GM19099 (cell line): ENCODE measurements around the gene SUV39H2.

Experiments used
- POLR2A ChIP-seq: IDR thresholded peaks from 3 replicates; pipeline ENCODE4 v1.6.1; 2011; ENCODE audit warnings: low read depth; ENCODE audit not compliant: insufficient read length; ENCODE audit errors: extremely low read depth

Gene SUV39H2

DNA sequence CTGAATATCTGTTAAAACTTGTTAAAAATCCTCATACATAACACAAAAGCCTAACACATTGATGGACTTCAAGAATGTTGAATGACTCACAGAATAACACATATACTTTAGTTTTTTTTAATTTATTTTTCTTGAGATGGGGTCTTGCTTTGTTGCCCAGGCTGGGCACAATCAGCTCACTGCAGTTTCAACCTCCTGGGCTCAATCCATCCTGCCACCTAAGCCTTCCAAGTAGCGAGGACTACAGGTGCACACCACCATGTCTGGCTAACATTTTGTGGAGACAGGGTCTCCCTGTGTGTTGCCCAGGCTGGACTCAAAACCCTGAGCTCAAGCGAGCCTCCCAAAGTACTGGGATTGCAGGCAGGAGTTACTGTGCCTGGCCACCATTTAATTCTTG lies 28.1 kb downstream of the SUV39H2 start:
- TF ChIP-seq POLR2A = peak; percentile 20

GRCh38 chr10:14909101-14909500 lies 30.4 kb downstream of the SUV39H2 start:
- TF ChIP-seq POLR2A = no peak

GRCh38 chr10:14910953-14911352 lies 32.3 kb downstream of the SUV39H2 start:
- TF ChIP-seq POLR2A = no peak

GRCh38 chr10:14911801-14912200 lies 33.1 kb downstream of the SUV39H2 start:
- TF ChIP-seq POLR2A = no peak

DNA sequence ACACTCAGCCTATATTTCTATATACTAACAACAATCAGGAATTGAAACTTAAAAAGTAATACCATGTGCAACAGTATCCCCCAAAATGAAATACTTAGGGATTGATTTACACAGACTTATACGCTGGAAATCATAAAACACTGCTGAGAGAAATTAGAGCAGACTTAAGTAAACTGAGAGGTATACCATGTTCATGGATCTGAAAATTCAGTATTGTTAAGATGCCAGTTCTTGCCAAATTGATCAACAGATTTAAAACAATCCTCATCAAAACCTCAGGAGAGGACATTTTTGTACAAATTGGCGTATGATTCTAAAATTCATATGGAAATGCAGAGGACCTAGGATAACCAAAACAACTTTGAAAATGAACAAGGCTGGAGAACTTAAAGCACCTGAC lies 37.9 kb downstream of the SUV39H2 start:
- no peak for TF ChIP-seq POLR2A

DNA sequence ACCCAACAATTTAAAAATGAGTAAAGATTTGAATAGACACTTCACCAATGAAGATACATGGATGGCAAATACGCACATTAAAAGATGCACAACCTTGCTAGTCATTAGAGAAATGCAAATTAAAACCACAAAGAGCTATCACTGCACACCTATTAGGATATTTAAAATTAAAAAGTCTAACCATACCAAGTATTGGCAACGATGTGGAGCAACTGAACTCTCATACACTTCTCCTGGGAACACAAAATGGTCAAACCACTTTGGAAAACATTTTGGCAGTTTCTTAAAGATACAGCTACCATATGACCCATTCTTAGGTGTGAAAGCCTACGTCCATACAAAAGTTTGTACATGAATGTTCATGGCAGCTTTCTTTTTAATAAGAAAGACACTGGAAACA lies 39.2 kb downstream of the SUV39H2 start:
- TF ChIP-seq POLR2A = no peak

- TF ChIP-seq POLR2A = no peak
Observed at GRCh38 chr10:14918964-14919363, 40.3 kb downstream of the SUV39H2 start.

GRCh38 chr10:14924013-14924412 lies 45.3 kb downstream of the SUV39H2 start:
- TF ChIP-seq POLR2A = no peak

DNA sequence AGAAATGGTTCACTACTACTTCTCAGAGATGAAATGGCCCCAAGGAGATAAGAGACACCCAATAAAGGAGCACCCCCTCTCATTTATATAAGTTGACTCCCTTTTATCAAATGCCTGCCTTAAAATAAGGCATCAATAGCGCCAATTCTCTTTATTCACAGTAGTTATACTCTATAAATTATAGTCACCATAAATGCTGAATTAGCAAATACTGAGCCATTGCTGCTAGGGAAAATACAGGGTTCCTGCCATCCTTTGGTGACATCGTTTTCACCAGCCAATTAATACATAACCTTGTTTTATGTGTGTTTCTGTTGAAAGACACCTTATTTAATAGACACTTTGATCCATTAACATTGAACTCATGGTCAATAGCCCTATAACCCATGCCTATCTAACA lies 46.6 kb downstream of the SUV39H2 start:
- no peak for TF ChIP-seq POLR2A

GRCh38 chr10:14926061-14926470 lies 47.4 kb downstream of the SUV39H2 start:
- TF ChIP-seq POLR2A = no peak

DNA sequence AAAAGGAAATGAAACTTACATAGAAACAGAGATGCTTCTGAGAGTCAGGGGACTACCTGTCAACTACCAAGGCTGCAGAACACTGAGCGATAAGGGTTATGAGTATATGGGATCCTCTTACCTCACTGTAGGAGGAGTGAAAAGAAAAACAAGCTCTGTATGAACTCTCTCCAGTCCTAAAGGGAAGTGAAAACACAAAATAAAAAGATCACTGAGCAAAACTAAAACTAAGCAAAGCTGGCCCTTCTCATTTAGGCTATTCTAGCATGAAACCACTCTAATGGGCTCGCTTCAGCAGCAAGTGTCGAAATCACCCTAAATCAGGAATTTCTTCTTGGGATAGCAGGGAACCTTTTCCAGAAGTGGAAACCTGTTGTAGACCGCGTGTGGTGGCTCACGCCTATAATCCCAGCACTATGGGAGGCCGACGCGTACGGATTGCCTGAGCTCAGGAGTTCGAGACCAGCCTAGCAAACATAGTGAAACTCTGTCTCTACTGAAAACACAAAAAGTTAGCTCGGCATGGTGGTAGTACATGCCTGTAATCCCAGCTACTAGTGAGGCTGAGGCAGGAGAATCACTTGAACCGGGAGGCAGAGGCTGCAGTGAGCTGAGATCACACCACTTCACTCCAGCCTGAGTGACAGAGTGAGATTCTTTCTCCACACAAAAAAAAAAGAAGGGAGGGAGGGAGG lies 48.2 kb downstream of the SUV39H2 start:
- no peak for TF ChIP-seq POLR2A

GRCh38 chr10:14930610-14931009 lies 51.9 kb downstream of the SUV39H2 start:
- TF ChIP-seq POLR2A = no peak

GRCh38 chr10:14936584-14936983 lies 57.9 kb downstream of the SUV39H2 start:
- no peak for TF ChIP-seq POLR2A

DNA sequence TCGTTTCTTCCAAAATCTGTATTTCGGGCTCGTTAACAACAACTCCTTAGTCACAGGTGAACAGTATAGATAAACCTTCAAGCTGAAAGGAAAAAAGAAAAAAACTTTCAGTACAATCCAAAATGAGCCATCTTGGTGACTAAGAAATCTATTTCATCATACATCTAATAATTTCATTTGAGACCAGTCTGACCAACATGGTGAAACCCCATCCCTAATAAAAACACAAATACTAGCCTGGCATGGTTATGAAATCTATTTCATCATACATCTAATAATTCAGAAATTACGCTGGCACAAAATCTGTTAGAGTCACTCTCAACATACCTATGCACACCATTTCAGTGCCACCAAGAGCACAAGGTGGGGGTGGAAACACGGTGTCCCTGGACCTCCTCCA lies 66.4 kb downstream of the SUV39H2 start:
- no peak for TF ChIP-seq POLR2A

GRCh38 chr10:14947268-14947667 lies 68.6 kb downstream of the SUV39H2 start:
- no peak for TF ChIP-seq POLR2A

DNA sequence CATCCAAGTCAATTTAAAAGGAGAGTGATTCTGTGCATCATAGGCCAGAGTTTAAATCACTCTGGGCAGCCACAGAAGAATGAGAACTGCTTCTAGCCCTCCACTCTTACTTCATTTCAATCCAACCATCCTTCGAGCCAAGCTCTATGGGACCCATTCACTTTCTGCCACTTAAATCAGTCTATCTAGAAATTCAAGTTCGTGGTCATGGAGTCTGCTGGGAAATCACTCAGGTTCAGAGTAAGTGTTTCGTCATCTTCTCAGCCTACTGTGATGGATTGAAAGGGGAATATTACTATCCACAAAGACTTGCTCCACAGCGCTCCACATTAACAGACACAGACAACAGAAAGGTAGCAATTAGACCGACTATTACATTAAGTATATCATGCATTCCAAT lies 70.6 kb downstream of the SUV39H2 start:
- no peak for TF ChIP-seq POLR2A

DNA sequence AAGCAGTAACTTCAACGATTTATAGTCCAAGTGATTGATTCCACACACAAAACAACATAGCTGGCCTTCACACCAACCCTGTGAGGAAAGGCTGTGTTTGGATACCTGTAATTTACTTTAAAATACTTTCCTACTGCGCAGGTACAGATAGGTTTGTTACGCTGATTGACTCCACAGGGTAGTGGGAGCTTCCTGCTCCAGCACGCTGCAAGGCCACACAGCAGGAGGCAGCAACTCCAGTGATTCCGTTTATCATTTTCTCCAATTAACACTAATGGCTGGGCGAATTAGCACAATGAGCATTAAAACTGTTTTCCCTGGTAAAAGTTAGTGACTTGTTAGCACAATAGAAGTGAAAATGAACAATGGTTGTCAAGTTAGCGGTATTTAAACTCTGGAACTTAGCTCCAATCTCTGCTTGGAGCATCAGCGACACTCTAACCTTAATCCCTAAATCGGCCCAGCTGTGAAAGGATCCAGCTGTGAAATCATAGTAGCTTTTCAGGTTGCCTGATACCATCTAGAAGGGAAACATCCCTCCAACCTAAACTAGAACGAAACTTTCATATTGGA lies 74.3 kb downstream of the SUV39H2 start:
- TF ChIP-seq POLR2A = no peak
